Subcutaneous abdominal adipose tissue (tissue), 5 donors: ENCODE measurements around the gene ATP4A.

Source experiments
- H3K27ac ChIP-seq: one replicate; pipeline ENCODE4 v1.7.0; 2013; ENCODE audit warnings: low read depth, mild to moderate bottlenecking, inconsistent platforms, low read length, moderate library complexity
- H3K27me3 ChIP-seq, 5 donors: one replicate each; pipeline ENCODE4 v1.7.0; 2013; ENCODE audit warnings: low read length in 5 of 5, inconsistent platforms in 1 of 5; ENCODE audit not compliant: control insufficient read depth in 5 of 5, insufficient read depth in 4 of 5
- H3K36me3 ChIP-seq, 5 donors: one replicate each; pipeline ENCODE4 v1.7.0; 2013; ENCODE audit warnings: low read length in 5 of 5; ENCODE audit not compliant: control insufficient read depth in 5 of 5, insufficient read depth in 5 of 5
- H3K4me1 ChIP-seq, 5 donors: one replicate each; pipeline ENCODE4 v1.7.0; 2013; ENCODE audit warnings: low read length in 5 of 5, mild to moderate bottlenecking in 3 of 5, moderate library complexity in 1 of 5; ENCODE audit not compliant: control insufficient read depth in 5 of 5, insufficient read depth in 5 of 5
- H3K4me3 ChIP-seq, 5 donors: one replicate each; pipeline ENCODE4 v1.7.0; 2013; ENCODE audit warnings: low read length in 5 of 5, low read depth in 1 of 5
- H3K9ac ChIP-seq, 5 donors: one replicate each; pipeline ENCODE4 v1.7.0; 2013; ENCODE audit warnings: low read length in 5 of 5, mild to moderate bottlenecking in 4 of 5, moderate library complexity in 3 of 5
- H3K9me3 ChIP-seq, 5 donors: one replicate each; pipeline ENCODE4 v1.7.0; 2013; ENCODE audit warnings: low read length in 5 of 5; ENCODE audit not compliant: control insufficient read depth in 5 of 5
- donor health status: healthy.
- donor health status: healthy.
- donor health status: healthy.
- donor health status: healthy.
- donor health status: healthy.

Gene ATP4A

DNA sequence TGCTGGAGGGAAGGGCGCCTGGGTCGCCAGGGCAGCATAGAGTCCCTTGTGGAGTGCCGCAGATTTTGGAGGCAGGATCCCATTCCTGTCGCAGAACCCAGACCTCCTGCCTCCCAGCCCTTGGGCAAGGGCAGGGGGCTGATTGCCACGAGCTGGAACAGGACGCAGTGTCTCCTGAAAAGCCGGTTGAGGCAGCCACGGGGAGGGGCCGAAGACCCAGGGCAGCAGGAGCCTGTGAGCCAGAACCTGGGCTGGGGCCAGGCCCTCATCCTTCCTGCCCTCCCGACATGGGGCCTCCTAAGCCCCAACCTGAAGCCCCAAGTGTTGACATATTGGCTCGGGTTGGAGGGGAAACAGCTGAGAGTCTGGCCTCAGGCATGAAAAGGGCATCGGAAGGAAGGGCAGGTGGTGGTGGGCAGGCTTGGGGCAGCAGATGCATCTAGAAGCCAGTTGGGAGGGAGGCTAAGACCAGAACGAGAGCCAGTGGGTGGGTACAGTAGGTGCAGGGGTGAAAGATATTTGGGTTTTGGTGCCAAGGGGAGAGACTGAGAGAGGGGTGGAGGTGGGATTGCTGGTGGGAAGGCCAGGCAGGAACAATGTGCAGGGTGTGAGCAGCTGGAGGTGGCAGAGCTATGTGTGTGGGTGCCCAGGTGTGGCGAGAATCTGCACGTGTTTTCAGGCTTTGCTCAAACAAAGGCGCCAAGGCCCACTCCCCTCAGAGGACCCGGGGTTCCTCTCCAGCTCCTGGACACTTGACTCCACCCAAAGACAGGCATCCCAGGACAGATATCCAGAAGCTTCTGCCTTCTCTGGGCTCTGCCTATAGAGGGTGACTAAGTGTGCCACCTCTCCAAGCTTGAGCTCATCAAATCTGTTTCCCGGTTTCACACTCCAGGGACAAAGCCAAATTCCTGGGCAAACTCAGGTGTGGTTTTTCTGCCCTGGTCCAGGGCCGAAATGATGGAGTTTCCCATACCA is 33.9 kb downstream of the ATP4A start:
- Histone ChIP-seq H3K27ac (no peak overlapping the region), H3K9ac (no peak overlapping the region), H3K27me3 (peaks cover 30 to 63% (median 57%) of the 10 kb centered on the region in 5 donors), H3K4me1 (peaks cover 0 to 16% (median 8%) of the 10 kb centered on the region in 5 donors), H3K4me3 (no peak overlapping the region), H3K9me3 (no peaks in the 10 kb centered on the region), H3K36me3 (no peaks in the 10 kb centered on the region)

DNA sequence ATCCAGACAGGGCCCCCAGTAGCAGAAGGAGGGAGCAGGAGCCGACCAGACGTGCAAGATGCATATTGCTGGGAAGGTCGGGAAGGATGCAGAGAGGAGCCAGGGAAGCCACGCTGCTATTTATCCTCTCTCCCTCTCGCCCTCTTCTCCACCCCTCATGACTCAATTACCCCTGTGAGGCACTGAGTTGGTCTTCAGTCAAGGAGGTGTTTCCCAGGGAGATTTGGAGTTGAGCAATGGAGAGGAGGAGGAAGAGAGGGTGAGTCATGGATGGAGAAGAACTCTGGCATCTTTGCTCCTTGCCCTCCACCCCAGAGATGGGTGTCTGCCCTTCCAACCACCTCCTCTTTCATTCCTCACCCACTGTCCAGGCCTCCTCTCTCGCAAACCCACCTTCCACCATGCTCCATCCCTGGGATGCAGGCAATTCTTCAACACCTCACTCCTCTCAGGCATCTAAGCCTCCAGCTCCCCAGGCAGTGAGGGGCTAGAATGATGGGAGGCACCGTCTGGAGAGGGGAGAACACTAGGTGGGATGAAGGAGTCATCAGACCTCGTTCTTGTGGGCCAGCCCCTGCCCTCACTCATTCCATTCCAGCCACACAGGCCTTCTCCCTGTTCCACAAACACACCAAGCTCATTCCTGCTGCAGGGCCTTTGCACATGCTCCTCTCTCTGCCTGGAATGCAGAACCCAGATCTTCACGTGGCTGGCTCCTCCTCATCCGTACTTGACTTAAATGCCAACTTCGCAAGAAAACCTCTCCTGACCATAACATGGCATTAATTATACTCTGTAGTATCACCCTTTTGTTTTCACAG is 35.0 kb downstream of the ATP4A start, which contains the start of gene SBSN:
Gene SBSN (minus strand): TSS at position 94 of the 821 bp plus-strand sequence. CDS start 30 bp downstream, at position 64.
- H3K27ac ChIP-seq = no peak within 1 kb of the TSS
- H3K9me3 ChIP-seq = no peaks in the 10 kb centered on the region
- no peaks in the 10 kb centered on the region for H3K36me3 ChIP-seq
- H3K4me3 ChIP-seq = no peak within 1 kb of the TSS
- H3K27me3 ChIP-seq = peaks cover 21 to 60% (median 53%) of the 10 kb centered on the region in 5 donors
- H3K9ac ChIP-seq = no peak within 1 kb of the TSS
- peaks cover 0 to 8% (median 2%) of the 10 kb centered on the region in 5 donors for H3K4me1 ChIP-seq

DNA sequence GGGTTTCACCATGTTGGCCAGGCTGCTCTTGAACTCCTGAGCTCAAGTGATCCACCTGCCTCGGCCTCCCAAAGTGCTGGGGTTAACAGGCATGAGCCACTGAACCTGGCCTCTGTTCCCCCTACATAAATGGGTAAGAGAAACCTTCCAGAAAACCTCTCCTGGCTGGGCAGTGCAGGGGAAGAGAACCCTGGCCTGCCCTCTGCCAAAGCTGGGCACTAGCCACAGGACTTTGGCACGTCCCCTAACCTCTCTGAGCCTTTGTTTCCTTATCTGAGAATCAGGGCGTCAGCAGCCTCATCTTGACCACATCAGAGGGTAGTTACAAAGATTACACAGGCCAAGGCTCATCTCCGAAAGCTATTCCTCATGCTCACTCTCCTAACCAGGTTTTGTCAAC is 37.6 kb downstream of the ATP4A start:
- Histone ChIP-seq H3K9me3 (no peaks in the 10 kb centered on the region), H3K4me3 (no peak overlapping the region), H3K9ac (no peak overlapping the region), H3K27ac (no peak overlapping the region), H3K36me3 (no peaks in the 10 kb centered on the region), H3K27me3 (peaks cover 14 to 47% (median 40%) of the 10 kb centered on the region in 5 donors), H3K4me1 (no peaks in the 10 kb centered on the region)

DNA sequence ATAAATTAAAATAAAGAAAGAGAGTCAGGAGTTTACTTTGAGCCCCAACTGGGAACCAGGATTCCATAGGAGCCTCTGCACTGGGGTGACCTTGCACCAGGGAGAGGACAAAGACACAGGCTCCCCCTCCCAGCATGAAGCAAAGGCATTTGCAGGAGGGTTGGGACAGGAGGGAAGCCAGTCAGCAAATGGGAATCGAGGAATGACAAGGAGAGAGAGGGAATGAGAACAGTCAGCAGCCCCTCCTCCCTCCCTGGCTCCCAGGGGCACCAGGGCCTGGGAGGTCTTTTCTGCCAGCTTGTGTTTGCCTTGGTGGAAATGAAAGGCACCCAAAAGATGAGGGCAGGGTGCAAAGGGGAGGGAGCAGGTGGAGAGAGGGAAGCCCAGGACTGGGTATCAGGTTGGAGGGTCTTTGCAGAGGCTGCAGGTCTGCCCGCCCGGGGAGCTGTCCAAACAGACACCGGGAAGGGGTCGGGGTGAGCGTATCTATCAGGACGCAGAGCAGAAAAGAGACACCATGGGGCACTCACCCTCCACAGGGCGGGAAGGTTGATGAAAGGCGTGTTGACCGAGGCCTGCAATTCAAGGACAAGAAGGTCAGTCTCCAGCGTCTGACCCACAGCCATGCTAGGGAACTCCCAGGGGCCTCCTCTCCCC is 39.1 kb downstream of the ATP4A start:
- Histone ChIP-seq H3K4me1 (no peaks in the 10 kb centered on the region), H3K9ac (no peak overlapping the region), H3K4me3 (no peak overlapping the region), H3K27ac (no peak overlapping the region), H3K9me3 (no peaks in the 10 kb centered on the region), H3K27me3 (peaks cover 14 to 45% (median 35%) of the 10 kb centered on the region in 5 donors), H3K36me3 (no peaks in the 10 kb centered on the region)

DNA sequence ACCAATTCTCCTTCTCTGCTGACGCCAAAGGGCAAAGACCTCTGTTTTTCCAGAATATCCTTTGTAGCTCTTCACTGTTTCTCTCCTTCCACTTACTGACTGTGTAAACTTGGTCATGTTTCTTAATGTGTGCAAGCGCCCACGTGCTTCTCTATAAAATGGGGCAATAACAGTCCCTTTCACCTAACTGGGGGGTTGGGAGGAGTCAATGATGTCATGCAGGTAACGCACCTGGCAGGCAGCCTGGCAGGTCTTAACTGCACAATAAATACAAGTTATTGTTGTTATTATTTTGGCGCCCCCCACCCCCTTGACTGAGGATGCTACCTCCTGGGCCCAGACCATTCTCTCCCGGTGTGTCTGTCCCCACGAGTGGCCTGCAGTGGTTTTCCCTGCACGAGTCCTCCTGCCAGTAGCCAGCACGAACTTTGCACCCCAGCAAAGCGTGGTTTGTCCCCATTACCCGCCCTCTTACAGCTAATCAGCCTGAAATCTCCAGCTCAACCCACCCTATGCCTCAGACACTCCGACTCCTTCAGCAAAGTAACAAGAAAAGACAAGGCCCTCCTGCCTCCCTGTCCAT is 40.6 kb downstream of the ATP4A start:
- Histone ChIP-seq H3K4me3 (no peak overlapping the region), H3K27ac (no peak overlapping the region), H3K9ac (no peak overlapping the region), H3K4me1 (no peaks in the 10 kb centered on the region), H3K36me3 (no peaks in the 10 kb centered on the region), H3K9me3 (no peaks in the 10 kb centered on the region), H3K27me3 (peaks cover 6 to 32% (median 25%) of the 10 kb centered on the region in 5 donors)

DNA sequence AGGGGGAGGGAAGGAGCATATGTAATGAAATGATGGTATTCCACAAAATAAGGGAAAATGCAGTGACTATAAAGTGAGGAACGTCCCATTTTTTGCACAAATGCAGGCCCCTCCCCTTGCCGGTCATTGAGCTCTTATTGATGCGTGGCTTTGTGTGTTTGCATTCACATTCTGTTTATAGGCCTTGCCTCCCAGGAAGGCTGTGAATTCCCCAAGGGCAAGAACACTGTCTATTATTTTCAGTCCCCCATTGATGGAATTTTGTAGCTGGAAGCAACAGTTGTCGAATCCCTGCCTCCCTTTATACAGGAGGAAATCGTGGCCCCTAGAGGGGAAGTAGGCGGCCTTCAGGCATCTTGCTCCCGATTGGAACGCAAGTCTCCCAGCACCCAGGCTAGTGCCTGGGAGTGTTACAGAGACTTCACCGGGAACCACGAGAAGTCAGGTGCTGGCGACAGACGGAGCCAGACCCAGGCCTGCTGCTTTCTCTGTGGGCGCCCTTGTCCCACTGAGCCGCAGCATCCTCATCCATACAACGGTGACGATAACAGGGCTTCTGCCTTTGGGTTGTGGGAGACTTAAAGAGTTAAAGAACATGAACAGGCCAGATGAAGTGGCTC is 42.2 kb downstream of the ATP4A start:
- Histone ChIP-seq H3K27me3 (peaks cover 6 to 28% (median 16%) of the 10 kb centered on the region in 5 donors), H3K9me3 (no peaks in the 10 kb centered on the region), H3K36me3 (no peaks in the 10 kb centered on the region), H3K4me3 (no peak overlapping the region), H3K4me1 (no peaks in the 10 kb centered on the region), H3K27ac (no peak overlapping the region), H3K9ac (no peak overlapping the region)

DNA sequence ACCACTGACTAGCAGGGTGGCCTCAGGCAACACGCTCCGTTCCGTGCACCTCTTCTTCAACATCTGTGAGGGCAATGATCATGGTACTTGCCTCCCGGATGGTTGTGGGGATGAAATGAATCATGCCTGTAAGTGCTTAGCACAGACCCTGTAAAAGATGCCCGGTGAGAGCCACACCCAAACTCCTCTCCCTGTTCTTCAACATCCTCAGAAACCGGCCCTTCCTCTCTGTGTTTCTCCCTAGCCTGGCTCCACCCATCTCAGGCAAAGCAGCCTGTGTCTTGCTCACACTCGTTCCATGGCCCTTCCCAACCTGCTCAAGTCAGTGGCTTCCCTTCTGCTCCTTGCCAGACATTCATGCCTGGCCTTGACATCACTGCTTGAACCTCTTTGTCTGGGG is 44.2 kb downstream of the ATP4A start:
- Histone ChIP-seq H3K36me3 (no peaks in the 10 kb centered on the region), H3K27ac (no peak overlapping the region), H3K9me3 (no peaks in the 10 kb centered on the region), H3K27me3 (peaks cover 2 to 17% (median 10%) of the 10 kb centered on the region in 5 donors), H3K4me3 (no peak overlapping the region), H3K9ac (no peak overlapping the region), H3K4me1 (peaks cover 0 to 2% (median 0%) of the 10 kb centered on the region in 5 donors)

DNA sequence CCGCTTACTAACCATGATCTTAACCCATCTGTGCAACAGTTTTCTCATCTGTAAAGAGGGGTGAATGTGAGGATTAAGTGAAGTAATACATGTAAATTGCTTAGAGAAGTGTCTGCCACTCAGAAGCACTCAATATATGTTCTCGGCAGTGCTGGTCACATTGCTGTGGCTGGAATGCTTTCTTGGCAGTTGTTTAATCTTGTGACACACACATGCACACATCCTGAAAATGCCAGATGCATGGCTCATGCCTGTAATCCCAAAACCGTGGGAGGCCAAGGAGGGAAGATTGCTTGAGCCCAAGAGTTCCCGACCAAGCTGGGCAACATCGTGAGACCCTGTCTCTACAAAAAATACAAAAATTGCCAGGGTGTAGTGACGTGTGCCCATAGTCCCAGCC is 45.1 kb downstream of the ATP4A start:
- H3K36me3 ChIP-seq = no peaks in the 10 kb centered on the region
- H3K9ac ChIP-seq = no peak overlapping the region
- H3K9me3 ChIP-seq = no peaks in the 10 kb centered on the region
- peaks cover 0 to 6% (median 0%) of the 10 kb centered on the region in 5 donors for H3K4me1 ChIP-seq
- no peak overlapping the region for H3K27ac ChIP-seq
- H3K4me3 ChIP-seq = no peak overlapping the region
- H3K27me3 ChIP-seq = peaks cover 7 to 18% (median 16%) of the 10 kb centered on the region in 5 donors

DNA sequence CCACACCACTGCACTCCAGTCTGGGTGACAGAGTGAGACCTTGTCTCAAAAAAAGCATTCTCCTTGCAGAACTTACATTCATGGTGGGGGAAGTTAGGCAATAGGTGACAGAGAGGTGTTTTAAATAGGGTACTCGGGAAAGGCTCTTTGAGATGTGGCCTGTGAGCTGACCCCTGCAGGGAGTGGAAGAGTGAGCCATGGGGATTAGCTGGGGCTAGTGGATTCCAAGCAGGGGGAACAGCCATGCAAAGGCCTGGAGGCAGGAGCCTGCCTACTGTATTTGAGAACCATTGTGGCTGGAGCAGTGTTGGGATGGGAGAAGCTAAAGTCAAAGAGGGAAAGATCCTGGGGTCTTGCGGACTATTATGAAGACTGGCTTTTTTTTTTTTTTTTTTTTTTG is 46.1 kb downstream of the ATP4A start:
- Histone ChIP-seq H3K36me3 (no peaks in the 10 kb centered on the region), H3K27ac (no peak overlapping the region), H3K27me3 (peaks cover 12 to 28% (median 20%) of the 10 kb centered on the region in 5 donors), H3K4me1 (peaks cover 0 to 6% (median 0%) of the 10 kb centered on the region in 5 donors), H3K9me3 (no peaks in the 10 kb centered on the region), H3K4me3 (no peak overlapping the region), H3K9ac (no peak overlapping the region)
